Activated CD4-positive, alpha-beta memory T cell treated with anti-CD3 and anti-CD28 coated beads for 36 hours (primary cell): ENCODE results near the gene CDHR2. TPM values are rescaled to one million over a fixed set of nuclear protein-coding genes. Genes with fewer than 3 reads are reported as not detected.

Source experiments
- CTCF ChIA-PET: fragments of 350-600 bp; sonication (Branson Sonifier 250); formaldehyde crosslinking; loops from one replicate; lab custom pipeline; 2021; ENCODE audit warnings: antibody characterized with exemption, inconsistent platforms; lab: Charles Lee
- POLR2A ChIA-PET: fragments of 350-600 bp; sonication (Branson Sonifier 250); formaldehyde crosslinking; loops from one replicate; lab custom pipeline; 2021; ENCODE audit warnings: antibody characterized with exemption; lab: Charles Lee
- DNase-seq: peaks from one replicate; pipeline ENCODE4 v3.0.0-alpha.2; 2020
- H3K27ac Mint-ChIP-seq: one replicate; pipeline ENCODE4 v1.8.0; 2021; ENCODE audit warnings: mixed read lengths
- H3K27me3 Mint-ChIP-seq: one replicate; pipeline ENCODE4 v1.8.0; 2021; ENCODE audit warnings: mixed read lengths
- H3K36me3 Mint-ChIP-seq: one replicate; pipeline ENCODE4 v1.8.0; 2021; ENCODE audit warnings: mixed read lengths
- H3K4me1 Mint-ChIP-seq: one replicate; pipeline ENCODE4 v1.8.0; 2021; ENCODE audit warnings: low read depth, mixed read lengths
- H3K4me3 Mint-ChIP-seq: one replicate; pipeline ENCODE4 v1.8.0; 2021; ENCODE audit warnings: mild to moderate bottlenecking, mixed read lengths
- H3K9me3 Mint-ChIP-seq: one replicate; pipeline ENCODE4 v1.8.0; 2021; ENCODE audit warnings: mixed read lengths
- intact Hi-C: fragments of 100-400 bp; cut with micrococcal nuclease; formaldehyde crosslinking; loops from one replicate; pipeline ENCODE4 v1.15.1; 2023
- total RNA-seq, 2 experiments: library from RNA; stranded (reverse); gene quantifications; one replicate each; pipeline ENCODE4 v1.2.3, GENCODE V29; 2021

The CDHR2 gene
- total RNA-seq, 2 experiments from 2014 or later = 0.36 to 0.38 TPM

DNA sequence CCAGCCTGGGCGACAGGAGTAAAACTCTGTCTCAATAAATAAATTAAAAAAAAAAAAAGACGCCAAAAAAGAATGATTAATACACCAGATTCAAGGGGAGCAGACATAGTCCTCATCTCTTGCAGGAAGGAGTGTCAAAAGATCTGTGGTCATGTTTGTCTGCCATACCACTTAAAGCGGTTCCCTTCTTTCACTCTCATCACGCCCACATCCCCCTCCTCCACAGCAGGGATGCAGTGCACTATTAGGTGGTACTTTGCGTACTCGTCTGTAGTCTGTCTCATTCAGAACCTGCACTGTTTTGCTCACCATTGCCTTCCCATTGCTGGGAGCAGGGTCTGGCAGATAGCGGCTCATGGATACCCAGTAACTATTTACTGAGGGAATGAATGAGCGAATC is 11.2 kb downstream of the CDHR2 start:
- Mint-ChIP-seq H3K4me1 (peaks cover 38% of the 10 kb centered on the region), H3K27me3 (peaks cover 1% of the 10 kb centered on the region), H3K9me3 (peaks cover 4% of the 10 kb centered on the region), H3K4me3 (no peak overlapping the region), H3K36me3 (no peaks in the 10 kb centered on the region), H3K27ac (peak overlapping the region; percentile 21)
- ChIA-PET POLR2A (no interaction called here), CTCF (interaction anchor here (1.2 kb wide), 1 partner anchor 144 kb away, joined by 3 read pairs; no protein-coding TSS in a partner anchor)
- peak; percentile 67 for DNase-seq
- intact Hi-C loops = no loop called here

DNA sequence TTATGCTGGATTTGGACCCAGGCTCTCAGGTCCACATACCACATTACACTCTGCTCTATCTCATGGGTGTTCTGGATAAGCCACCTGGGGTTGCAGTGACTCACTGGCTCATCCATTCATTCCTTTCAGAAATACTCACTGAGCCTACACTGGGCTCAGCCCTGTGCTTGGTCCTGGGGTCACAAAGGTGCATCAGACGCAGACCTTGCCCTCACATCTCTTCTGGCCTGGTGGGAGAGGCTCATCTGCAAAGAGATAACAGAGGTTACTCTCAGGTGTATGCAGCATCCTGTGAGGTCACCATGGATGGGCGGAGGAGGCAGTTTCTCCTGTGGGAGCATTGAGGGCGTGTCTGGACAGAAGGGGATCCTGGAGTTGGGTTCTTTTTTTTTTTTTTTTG is 12.1 kb downstream of the CDHR2 start:
- Mint-ChIP-seq H3K36me3 (no peaks in the 10 kb centered on the region), H3K27ac (no peak overlapping the region), H3K4me1 (peaks cover 30% of the 10 kb centered on the region), H3K9me3 (peaks cover 4% of the 10 kb centered on the region), H3K27me3 (peaks cover 1% of the 10 kb centered on the region), H3K4me3 (no peak overlapping the region)
- ChIA-PET POLR2A (no interaction called here), CTCF (interaction anchor here (1.2 kb wide), 1 partner anchor 145 kb away, joined by 3 read pairs; no protein-coding TSS in a partner anchor)
- no peak for DNase-seq
- intact Hi-C loops = no loop called here

DNA sequence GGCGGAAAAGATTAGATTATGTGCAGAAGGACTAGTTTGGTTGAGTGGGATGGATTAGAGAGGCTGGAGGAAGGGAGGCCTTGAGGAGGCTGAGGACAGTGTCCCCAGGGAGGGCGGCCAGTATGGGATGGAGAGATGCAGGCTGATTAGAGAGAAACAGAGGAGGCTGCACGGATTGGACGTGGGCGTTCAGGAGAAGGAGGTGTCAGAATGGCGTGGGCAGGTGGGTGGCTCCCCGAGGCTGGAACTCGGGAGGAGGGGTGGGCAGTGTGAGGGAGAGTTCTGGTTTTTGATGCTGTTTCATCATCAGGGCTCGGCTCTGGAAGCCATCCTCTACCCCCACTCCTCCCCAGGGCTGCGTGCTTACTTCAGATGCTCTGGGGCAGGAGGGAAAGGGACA is 13.0 kb downstream of the CDHR2 start:
- ChIA-PET CTCF (interaction anchor here (1.9 kb wide), 1 partner anchor 11 kb away, joined by 4 read pairs; no protein-coding TSS in a partner anchor), POLR2A (no interaction called here)
- no peak overlapping the region for H3K4me3 Mint-ChIP-seq
- H3K9me3 Mint-ChIP-seq = peaks cover 4% of the 10 kb centered on the region
- H3K27ac Mint-ChIP-seq = no peak overlapping the region
- no peak for DNase-seq
- H3K27me3 Mint-ChIP-seq = peaks cover 4% of the 10 kb centered on the region
- H3K36me3 Mint-ChIP-seq = no peaks in the 10 kb centered on the region
- intact Hi-C loops = no loop called here
- H3K4me1 Mint-ChIP-seq = peaks cover 28% of the 10 kb centered on the region

DNA sequence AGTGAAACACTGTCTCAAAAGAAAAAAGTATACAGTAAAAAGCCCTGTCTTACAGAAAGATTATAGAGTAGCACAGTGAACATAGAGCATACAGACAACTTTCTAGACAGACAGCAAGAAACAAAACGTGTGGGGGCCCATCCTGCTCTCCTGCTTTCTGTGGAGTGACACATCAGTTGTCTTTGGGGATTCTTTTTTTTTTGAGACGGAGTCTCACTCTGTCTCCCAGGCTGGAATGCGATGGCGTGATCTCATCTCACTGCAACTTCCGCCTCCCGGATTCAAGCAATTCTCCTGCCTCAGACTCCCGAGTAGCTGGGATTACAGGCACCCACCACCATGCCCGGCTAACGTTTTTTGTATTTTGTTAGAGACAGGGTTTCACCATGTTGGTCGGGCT is 14.9 kb downstream of the CDHR2 start:
- POLR2A ChIA-PET = no interaction called here
- peaks cover 4% of the 10 kb centered on the region for H3K27me3 Mint-ChIP-seq
- H3K4me1 Mint-ChIP-seq = peaks cover 28% of the 10 kb centered on the region
- intact Hi-C loops = no loop called here
- H3K36me3 Mint-ChIP-seq = no peaks in the 10 kb centered on the region
- H3K4me3 Mint-ChIP-seq = no peak overlapping the region
- no peak for DNase-seq
- CTCF ChIA-PET = interaction anchor here (1.2 to 1.9 kb wide), 3 partner anchors 9 to 97 kb away, joined by 4 to 7 read pairs (median 4); no protein-coding TSS in a partner anchor
- peaks cover 1% of the 10 kb centered on the region for H3K9me3 Mint-ChIP-seq
- no peak overlapping the region for H3K27ac Mint-ChIP-seq

DNA sequence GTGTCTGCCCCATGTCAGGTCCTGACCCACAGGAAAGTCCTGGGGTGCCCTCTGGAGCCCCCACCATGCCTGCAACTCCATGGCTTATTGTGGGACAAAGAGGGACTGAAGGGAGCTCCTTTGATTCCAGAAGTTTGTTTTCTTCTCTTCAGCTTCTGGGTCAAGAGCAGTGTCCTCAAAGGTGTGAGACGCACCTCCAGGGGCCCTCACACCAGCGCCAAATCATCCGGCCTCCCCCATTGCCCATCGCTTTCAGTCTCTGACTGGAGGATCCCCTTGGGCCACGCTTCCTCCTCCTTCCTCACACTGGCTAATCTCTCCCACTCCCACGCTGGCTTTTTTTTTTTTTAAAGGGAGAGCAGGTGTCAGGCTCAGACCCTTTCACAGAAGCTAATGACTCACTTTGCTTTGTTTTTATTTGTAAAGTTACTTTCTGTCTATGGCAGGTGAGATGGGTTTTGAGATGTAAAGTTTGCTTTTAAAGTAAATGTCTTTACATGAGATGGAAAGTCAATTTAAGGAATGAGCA is 16.7 kb downstream of the CDHR2 start:
- no peaks in the 10 kb centered on the region for H3K9me3 Mint-ChIP-seq
- no peaks in the 10 kb centered on the region for H3K36me3 Mint-ChIP-seq
- POLR2A ChIA-PET = no interaction called here
- peaks cover 16% of the 10 kb centered on the region for H3K4me1 Mint-ChIP-seq
- H3K27ac Mint-ChIP-seq = no peak overlapping the region
- H3K27me3 Mint-ChIP-seq = peaks cover 5% of the 10 kb centered on the region
- no peak overlapping the region for H3K4me3 Mint-ChIP-seq
- no peak for DNase-seq
- CTCF ChIA-PET = no interaction called here
- intact Hi-C loops = no loop called here

DNA sequence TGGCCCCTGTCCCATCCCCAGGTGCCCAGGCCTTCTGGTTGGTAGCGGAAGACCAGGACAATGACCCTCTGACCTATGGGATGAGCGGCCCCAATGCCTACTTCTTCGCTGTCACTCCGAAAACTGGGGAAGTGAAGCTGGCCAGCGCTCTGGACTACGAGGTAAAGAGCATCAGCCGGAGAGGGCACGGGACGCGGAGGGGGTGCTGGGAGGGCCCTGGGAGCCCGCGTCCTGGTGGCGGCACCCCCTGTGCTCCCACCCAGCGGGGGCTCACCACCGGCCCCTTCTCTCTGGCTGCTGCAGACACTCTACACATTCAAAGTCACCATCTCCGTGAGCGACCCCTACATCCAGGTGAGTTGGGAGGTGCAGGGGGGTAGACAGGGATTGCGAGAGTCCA is 19.5 kb downstream of the CDHR2 start:
- intact Hi-C loops = no loop called here
- no peak for DNase-seq
- ChIA-PET CTCF (no interaction called here), POLR2A (no interaction called here)
- Mint-ChIP-seq H3K27me3 (peaks cover 4% of the 10 kb centered on the region), H3K4me1 (no peaks in the 10 kb centered on the region), H3K27ac (no peak overlapping the region), H3K4me3 (no peak overlapping the region), H3K9me3 (no peaks in the 10 kb centered on the region), H3K36me3 (no peaks in the 10 kb centered on the region)

DNA sequence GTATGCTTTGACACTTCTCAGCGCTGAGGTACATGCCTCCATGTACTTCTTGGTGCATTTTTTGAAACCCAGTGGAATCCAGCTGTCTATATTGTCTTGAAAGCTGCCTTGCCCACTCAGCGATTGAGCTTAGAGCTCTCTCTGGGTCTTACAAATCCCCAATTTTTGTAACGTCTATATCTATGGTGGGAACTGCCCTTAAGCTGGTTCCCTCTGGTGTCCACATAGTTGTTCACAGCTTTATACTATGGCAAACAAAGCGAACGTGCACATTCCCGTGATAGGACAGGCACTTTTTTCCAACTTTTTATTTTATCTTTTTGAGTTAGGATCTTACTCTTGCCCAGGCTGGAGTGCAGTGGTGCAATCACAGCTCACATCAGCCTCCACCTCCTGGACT is 20.9 kb downstream of the CDHR2 start:
- Mint-ChIP-seq H3K36me3 (no peaks in the 10 kb centered on the region), H3K27me3 (peaks cover 4% of the 10 kb centered on the region), H3K27ac (no peak overlapping the region), H3K4me3 (no peak overlapping the region), H3K4me1 (no peaks in the 10 kb centered on the region), H3K9me3 (no peaks in the 10 kb centered on the region)
- ChIA-PET CTCF (interaction anchor here (0.6 to 1.4 kb wide), 4 partner anchors 10 to 60 kb away, joined by 3 to 4 read pairs (median 3); partner anchors contain the start of genes EIF4E1B and SNCB), POLR2A (no interaction called here)
- intact Hi-C loops = loop anchor here (5.0 kb wide), 1 partner anchor 153 kb away; the partner anchor contains the start of gene CLTB
- DNase-seq = no peak

DNA sequence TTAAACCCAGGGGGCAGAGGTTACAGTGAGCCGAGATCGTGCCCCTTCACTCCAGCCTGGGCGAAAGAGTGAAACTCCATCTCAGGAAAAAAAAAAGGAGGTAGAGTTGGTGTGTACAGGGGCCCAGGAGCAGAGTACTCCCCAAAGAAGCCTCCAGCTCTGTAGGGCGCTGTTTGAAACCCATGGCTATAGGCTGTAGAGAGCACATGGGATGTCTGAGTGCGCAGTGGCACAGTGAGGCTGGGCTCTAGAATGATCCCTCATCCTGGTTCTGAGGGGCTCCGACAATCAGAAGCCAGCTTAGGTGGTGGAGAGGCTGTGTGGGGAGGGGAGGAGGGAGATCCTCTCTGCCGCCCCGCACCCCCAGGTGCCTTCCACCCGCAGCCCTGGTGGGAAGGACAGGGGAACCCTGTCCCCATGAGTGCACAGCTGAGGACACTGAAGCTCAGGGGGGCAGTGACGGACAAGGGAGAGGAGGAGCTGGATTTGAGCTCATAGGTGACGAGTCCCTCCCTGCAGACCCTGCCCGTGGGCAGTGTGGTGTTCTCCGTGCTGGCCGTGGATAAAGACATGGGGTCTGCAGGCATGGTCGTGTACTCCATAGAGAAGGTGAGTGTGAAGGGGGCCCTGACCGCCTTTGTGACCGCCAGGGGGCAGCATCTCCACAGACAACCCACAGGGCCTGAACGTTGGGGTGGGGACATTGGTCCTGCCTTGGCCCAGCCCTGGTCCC is 24.6 kb downstream of the CDHR2 start:
- H3K4me3 Mint-ChIP-seq = no peak overlapping the region
- CTCF ChIA-PET = interaction anchor here (0.6 to 3.8 kb wide), 21 partner anchors 11 to 844 kb away, joined by 3 to 25 read pairs (median 4); partner anchors contain the start of genes CLTB, RNF44 and TSPAN17
- no peak overlapping the region for H3K27ac Mint-ChIP-seq
- H3K27me3 Mint-ChIP-seq = peaks cover 2% of the 10 kb centered on the region
- intact Hi-C loops = loop anchor here (1.0 to 5.0 kb wide), 2 partner anchors 46 to 156 kb away; partner anchors contain the start of gene CLTB
- peak; percentile 84 for DNase-seq
- no peaks in the 10 kb centered on the region for H3K4me1 Mint-ChIP-seq
- H3K9me3 Mint-ChIP-seq = no peaks in the 10 kb centered on the region
- POLR2A ChIA-PET = no interaction called here
- H3K36me3 Mint-ChIP-seq = no peaks in the 10 kb centered on the region

DNA sequence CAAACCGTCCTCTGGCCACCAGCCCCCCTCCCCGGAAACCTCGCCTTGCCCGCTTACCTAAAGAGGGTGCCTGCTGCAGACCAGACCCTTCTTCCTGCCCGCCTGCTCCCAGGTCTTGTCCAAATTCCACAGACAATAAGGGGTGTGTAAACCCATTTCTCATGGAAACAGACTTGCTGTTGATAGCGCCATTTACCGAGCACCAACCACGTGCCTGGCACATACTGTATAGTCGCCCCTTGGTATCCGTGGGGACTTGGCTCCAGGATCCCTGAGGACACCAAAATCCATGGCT is 25.1 kb downstream of the CDHR2 start:
- Mint-ChIP-seq H3K9me3 (no peaks in the 10 kb centered on the region), H3K4me3 (no peak overlapping the region), H3K27me3 (peaks cover 2% of the 10 kb centered on the region), H3K27ac (no peak overlapping the region), H3K4me1 (no peaks in the 10 kb centered on the region), H3K36me3 (no peaks in the 10 kb centered on the region)
- intact Hi-C loops = loop anchor here (1.0 to 5.0 kb wide), 2 partner anchors 45 to 157 kb away; partner anchors contain the start of gene CLTB
- DNase-seq = no peak
- CTCF ChIA-PET = interaction anchor here (0.8 to 3.8 kb wide), 11 partner anchors 20 to 158 kb away, joined by 3 to 25 read pairs (median 4); partner anchors contain the start of genes CLTB, RNF44 and TSPAN17
- POLR2A ChIA-PET = no interaction called here

DNA sequence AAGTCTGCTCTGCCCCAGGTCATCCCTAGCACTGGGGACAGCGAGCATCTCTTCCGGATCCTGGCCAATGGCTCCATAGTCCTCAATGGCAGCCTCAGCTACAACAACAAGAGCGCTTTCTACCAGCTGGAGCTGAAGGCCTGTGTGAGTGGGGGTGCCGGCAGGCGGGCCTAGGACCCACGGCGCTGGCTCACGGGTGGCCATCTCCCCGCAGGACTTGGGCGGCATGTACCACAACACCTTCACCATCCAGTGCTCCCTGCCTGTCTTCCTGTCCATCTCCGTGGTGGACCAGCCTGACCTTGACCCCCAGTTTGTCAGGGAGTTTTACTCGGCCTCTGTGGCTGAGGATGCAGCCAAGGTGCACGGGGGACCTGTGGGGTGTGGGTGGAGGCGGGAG is 25.9 kb downstream of the CDHR2 start:
- Mint-ChIP-seq H3K4me1 (no peaks in the 10 kb centered on the region), H3K36me3 (no peaks in the 10 kb centered on the region), H3K27ac (no peak overlapping the region), H3K9me3 (no peaks in the 10 kb centered on the region), H3K4me3 (no peak overlapping the region), H3K27me3 (no peaks in the 10 kb centered on the region)
- DNase-seq = no peak
- POLR2A ChIA-PET = no interaction called here
- CTCF ChIA-PET = interaction anchor here (0.6 to 3.8 kb wide), 8 partner anchors 21 to 159 kb away, joined by 3 to 25 read pairs (median 4); partner anchors contain the start of genes CLTB and TSPAN17
- intact Hi-C loops = no loop called here

DNA sequence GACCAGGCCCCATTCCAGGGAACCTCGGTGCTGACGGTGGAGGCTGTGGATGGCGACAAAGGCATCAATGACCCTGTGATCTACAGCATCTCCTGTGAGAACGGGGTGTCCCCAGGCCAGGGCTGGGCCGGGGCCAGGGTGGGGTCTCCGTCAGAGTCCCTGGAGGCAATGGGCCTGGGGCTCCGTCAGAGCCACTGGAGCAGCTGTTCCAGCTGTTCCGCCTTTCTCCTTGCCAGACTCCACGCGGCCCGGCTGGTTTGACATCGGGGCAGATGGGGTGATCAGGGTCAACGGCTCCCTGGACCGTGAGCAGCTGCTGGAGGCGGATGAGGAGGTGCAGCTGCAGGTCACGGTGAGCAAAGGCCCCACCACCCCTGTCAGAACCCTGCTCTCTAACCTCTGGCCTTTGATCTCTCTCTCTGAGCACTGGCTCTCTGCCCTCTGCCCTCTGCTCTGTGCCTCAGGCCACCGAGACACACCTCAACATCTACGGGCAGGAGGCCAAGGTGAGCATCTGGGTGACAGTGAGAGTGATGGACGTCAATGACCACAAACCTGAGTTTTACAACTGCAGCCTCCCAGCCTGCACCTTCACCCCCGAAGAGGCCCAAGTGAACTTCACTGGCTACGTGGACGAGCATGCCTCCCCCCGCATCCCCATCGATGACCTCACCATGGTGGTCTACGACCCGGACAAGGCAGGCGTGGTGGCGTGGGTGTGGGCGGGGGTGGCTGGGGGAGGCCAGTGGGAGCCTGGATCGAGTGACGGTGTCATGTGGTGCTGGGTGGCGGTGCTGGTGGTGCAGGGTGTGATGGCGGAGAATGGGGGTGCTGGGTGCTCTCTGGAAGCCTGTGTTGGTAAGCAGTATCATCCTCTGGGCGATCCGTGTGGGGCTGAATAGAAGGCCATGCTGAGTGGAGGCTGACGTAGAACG is 26.6 kb downstream of the CDHR2 start:
- intact Hi-C loops = no loop called here

More for the DNA sequence above, 26.6 kb downstream of the CDHR2 start:
- no peak for DNase-seq
- CTCF ChIA-PET = interaction anchor here (1.1 to 3.8 kb wide), 2 partner anchors 29 to 84 kb away, joined by 4 to 25 read pairs; no protein-coding TSS in a partner anchor
- POLR2A ChIA-PET = no interaction called here
- H3K9me3 Mint-ChIP-seq = no peaks in the 10 kb centered on the region
- H3K36me3 Mint-ChIP-seq = no peaks in the 10 kb centered on the region
- H3K27me3 Mint-ChIP-seq = no peaks in the 10 kb centered on the region
- H3K4me3 Mint-ChIP-seq = no peak overlapping the region
- no peaks in the 10 kb centered on the region for H3K4me1 Mint-ChIP-seq
- H3K27ac Mint-ChIP-seq = peak overlapping the region; percentile 13
